Measurements from ENCODE around the gene POGLUT2. TPM values are rescaled to one million over a fixed set of nuclear protein-coding genes. Genes with fewer than 3 reads are reported as not detected.

Gene POGLUT2
- total and polyA plus RNA-seq, 2 experiments from 2014 or later: 15.7 to 23.1 TPM

DNA sequence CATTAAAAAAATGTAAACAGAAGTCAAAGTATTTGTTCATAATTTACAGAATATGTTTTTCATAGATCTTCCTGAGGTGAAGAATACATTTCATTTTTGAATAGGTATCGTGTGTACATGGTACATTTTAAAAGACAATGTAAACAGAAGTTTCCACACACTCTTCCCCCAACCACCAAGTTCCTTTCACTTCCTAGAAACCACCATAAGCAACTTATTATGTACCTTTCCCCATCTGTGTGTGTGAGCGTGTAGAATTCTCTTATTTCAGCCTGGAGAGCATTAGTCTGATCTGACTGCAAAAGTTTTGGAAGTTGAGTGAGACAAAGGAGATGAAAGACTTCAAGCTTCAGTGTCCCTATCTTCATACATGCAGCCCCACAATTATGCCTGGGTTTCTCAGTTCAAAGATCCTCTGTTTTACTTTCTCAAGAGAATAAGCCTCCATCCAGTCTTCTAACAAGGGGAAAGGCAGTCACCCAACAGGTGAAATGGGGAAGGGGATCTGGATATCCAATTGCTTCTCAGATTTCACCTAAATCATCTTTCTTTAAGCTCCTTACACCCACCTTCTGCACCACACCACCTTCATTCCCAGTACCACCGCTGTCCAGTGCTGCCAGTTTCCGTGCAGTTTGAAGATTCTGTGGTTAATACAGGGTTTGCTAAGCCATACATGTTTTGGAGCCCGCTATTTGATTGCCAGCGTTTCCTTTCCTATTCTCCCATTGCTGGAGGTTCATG is 27.3 kb downstream of the POGLUT2 start:
- Histone ChIP-seq H3K27me3 (peaks cover 4% of the 10 kb centered on the region), H3K4me3 (no peak overlapping the region), H3K4me1 (ENCODE audit: low read depth) (no peaks in the 10 kb centered on the region), H3K36me3 (no peaks in the 10 kb centered on the region), H3K27ac (no peak overlapping the region), H3K9me3 (ENCODE audit: low read depth) (no peaks in the 10 kb centered on the region)
- no peak for DNase-seq (ENCODE audit: low read depth in 1 of 2, low spot score in 1 of 2)
- TF ChIP-seq, protein P1, sequence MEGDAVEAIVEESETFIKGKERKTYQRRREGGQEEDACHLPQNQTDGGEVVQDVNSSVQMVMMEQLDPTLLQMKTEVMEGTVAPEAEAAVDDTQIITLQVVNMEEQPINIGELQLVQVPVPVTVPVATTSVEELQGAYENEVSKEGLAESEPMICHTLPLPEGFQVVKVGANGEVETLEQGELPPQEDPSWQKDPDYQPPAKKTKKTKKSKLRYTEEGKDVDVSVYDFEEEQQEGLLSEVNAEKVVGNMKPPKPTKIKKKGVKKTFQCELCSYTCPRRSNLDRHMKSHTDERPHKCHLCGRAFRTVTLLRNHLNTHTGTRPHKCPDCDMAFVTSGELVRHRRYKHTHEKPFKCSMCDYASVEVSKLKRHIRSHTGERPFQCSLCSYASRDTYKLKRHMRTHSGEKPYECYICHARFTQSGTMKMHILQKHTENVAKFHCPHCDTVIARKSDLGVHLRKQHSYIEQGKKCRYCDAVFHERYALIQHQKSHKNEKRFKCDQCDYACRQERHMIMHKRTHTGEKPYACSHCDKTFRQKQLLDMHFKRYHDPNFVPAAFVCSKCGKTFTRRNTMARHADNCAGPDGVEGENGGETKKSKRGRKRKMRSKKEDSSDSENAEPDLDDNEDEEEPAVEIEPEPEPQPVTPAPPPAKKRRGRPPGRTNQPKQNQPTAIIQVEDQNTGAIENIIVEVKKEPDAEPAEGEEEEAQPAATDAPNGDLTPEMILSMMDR (IDR thresholded peaks at IDR 0.05; ENCODE audit: low read depth, low read length): no peak

DNA sequence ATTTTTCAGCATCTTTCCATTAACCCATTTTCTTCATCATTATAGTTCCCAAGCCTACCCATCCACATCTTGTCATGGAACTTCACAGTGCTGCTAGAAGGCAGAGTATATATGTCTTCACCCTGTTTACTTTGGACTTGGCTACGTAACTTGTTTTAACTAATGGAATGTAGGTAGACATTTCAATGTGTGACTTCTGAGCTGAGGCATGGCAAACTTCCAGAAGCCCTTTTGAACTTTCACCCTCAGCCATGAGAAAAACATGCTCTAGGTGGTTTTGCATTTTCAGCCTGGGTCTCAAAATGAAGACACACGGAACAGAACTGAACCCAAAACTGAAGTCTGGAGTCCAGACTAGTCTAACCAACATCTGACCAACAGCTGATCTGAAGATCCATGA is 28.3 kb downstream of the POGLUT2 start:
- DNase-seq (ENCODE audit: low read depth in 1 of 2, low spot score in 1 of 2): no peak
- no peaks in the 10 kb centered on the region for H3K4me1 ChIP-seq (ENCODE audit: low read depth)
- TF ChIP-seq, protein P1 (IDR thresholded peaks at IDR 0.05; ENCODE audit: low read depth, low read length): no peak
- peaks cover 4% of the 10 kb centered on the region for H3K27me3 ChIP-seq
- no peaks in the 10 kb centered on the region for H3K9me3 ChIP-seq (ENCODE audit: low read depth)
- H3K27ac ChIP-seq: no peak overlapping the region
- no peak overlapping the region for H3K4me3 ChIP-seq
- no peaks in the 10 kb centered on the region for H3K36me3 ChIP-seq

DNA sequence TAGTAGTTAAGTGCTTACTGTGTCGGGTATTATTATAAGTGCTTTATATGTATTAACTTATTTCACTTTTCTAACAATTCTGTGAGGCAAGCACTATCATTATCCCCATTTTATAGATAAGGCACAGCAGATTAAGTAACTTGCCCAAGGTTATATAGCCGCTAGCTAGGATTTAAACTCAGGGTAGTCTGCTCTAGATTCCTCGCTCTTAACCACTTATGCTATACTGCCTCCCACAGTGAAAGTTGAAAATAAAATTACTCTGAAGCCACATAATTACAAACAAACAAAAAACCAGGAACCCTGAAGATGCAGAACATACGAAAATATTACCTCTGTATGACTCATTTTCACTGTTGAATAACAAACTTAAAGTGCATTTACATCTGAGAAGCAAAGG is 29.1 kb downstream of the POGLUT2 start:
- Histone ChIP-seq H3K27me3 (peaks cover 4% of the 10 kb centered on the region), H3K36me3 (no peaks in the 10 kb centered on the region), H3K9me3 (ENCODE audit: low read depth) (no peaks in the 10 kb centered on the region), H3K4me3 (no peak overlapping the region), H3K27ac (no peak overlapping the region), H3K4me1 (ENCODE audit: low read depth) (no peaks in the 10 kb centered on the region)
- TF ChIP-seq, protein P1 (IDR thresholded peaks at IDR 0.05; ENCODE audit: low read depth, low read length): no peak
- peak in 1 of 2 donors; percentile 32 for DNase-seq (ENCODE audit: low read depth in 1 of 2, low spot score in 1 of 2)

DNA sequence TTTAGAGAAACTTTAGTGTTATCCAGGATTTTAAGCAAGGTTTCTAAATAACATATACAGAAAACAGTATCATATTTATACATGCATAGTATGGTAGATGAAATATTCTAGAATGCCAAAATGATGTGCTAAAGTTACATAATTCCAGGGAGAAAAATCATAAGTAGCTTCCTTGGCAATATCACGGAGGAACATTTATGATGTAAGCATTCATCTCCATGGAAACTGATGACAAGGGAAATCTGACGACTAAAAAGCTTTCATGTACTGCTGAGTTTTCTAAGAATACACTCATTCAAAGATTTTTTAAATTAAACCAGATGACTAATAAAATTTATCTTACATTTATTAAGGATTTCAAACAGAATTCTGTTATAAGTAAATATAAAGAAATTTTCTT is 29.9 kb downstream of the POGLUT2 start:
- Histone ChIP-seq H3K27me3 (peaks cover 4% of the 10 kb centered on the region), H3K27ac (no peak overlapping the region), H3K36me3 (no peaks in the 10 kb centered on the region), H3K4me3 (no peak overlapping the region), H3K9me3 (ENCODE audit: low read depth) (no peaks in the 10 kb centered on the region), H3K4me1 (ENCODE audit: low read depth) (no peaks in the 10 kb centered on the region)
- peak in 1 of 2 donors; percentile 45 for DNase-seq (ENCODE audit: low read depth in 1 of 2, low spot score in 1 of 2)
- TF ChIP-seq, protein P1 (IDR thresholded peaks at IDR 0.05; ENCODE audit: low read depth, low read length): no peak

DNA sequence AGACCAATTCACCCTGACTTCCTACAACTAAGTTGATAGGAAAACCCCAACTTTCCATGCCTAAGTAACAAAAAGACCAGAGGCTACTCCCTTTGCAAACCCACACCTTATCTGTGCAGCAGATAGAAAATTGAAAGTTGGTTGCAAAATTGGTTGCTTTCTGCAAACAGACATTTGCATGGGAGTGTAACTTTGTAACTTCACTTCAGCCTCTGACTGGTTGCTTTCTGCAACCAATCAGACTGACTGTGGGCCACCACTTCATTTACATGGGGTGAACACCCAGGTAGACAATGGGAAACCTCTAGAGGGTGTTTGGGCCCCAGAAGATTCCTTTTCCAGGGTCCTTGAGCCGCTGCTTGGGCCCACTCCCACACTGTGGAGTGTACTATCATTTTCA is 35.0 kb downstream of the POGLUT2 start:
- no peak overlapping the region for H3K27ac ChIP-seq
- H3K36me3 ChIP-seq: no peaks in the 10 kb centered on the region
- TF ChIP-seq, protein P1 (IDR thresholded peaks at IDR 0.05; ENCODE audit: low read depth, low read length): no peak
- H3K9me3 ChIP-seq (ENCODE audit: low read depth): no peaks in the 10 kb centered on the region
- no peak for DNase-seq (ENCODE audit: low read depth in 1 of 2, low spot score in 1 of 2)
- H3K4me1 ChIP-seq (ENCODE audit: low read depth): no peaks in the 10 kb centered on the region
- no peaks in the 10 kb centered on the region for H3K27me3 ChIP-seq
- no peak overlapping the region for H3K4me3 ChIP-seq

Data from cardiac muscle cell (in vitro differentiated cells and primary cell).